Measurements from ENCODE around the gene PGBD4.
A peak's percentile ranks its signal among the peaks of the same experiment; 100 is the strongest.

Gene PGBD4

DNA sequence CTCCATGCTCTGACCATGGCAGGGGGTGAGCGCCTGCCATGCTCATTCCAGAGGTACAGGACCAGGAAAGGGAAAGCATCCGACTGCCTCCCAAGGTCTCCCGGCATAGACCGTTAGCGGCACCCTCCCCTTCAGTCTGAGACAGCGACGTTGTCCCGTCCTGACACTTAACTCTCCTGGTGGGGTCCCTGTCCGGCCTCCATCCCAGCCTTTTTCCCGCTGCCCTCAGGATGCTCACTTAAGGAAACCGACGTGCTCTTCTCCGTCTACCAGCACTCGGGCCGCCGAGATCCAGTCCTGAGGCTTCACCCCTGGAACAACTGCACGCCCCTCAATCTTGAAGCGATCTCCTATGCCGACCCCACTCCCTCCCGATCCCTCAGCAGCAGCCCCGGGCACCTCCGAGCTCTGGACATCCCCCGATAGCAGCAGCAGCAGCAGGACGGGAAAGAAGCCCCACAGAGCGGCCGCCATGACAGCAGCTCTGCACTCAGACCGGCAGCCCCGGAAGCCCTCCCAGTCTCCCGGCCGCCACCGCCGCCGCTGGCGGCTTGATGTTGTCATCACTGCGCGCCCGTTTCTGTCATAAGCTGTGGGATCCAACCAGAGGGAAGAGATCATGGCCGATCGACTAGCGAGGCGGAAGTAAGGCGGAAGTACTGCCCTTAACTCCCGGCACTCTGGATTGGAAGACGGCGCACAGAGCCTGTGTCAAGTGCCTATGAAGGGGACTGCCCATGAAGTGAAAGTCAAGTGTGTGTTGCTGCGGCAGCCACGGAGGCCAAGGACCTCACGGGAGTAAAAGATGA is at the start of gene PGBD4, which contains the start of gene EMC7:
TSS of gene PGBD4 (plus strand) at position 718 of the 809 bp plus-strand sequence. CDS start 449 bp downstream, outside the sequence.
TSS of gene EMC7 (minus strand) at position 497 of the 809 bp plus-strand sequence. CDS start at position 474, 23 bp downstream.
- peak; percentile 97 for DNase-seq

DNA sequence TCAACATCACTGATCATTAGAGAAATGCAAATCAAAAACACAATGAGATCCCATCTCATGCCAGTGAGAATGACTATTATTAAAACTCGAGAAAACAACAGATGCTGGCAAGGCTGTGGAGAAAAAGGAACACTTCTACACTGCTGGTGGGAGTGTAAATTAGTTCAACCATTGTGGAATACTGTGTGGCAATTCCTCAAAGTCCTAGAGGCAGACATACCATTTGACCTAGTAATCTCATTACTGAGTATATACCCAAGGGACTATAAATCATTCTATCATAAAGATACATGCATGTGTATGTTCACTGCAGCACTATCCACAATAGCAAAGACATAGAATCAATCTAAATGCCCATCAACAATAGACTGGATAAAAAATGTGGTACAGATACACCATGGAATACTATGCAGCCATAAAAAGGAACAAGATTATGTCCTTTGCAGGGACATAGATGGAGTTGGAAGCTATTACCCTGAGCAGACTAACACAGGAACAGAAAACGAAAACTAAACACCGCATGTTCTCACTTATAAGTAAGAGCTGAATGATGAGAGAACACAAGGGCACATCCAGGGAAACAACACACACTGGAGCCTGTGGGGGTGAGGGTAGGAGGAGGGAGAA is 47.7 kb upstream of the PGBD4 start:
- no peak for DNase-seq

DNA sequence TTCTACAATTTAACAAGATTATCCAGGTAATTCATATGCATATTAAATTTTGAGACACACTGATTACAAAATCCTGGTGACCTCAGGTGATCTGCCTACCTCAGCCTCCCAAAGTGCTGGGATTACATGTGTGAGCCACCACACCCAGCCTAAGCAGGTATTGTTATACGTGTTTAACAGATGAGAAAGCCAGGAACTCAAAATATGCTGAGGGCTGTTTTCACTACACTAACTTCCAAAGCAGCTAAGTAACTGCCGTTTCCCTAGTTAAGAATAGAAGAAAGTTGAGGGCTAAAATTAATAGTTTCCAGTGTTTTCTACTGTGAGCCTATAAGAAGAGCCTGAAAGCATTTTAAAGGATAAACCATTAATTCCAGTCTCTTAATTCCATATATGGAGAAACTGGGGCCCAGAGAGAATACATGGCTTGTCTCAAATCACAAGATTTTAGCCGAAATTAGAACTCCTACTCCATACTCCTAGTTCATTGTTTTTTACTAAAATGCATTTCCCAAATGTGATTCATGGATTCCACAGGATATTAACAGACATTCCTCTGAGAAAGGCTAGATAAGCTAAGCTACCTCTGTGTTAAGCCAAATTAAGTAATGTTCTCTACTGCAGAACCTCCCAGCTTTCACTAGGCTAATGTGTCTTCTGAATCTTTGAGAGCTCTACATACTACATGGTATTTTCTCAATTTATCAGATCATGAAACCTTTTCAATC is 45.9 kb upstream of the PGBD4 start:
- DNase-seq = no peak

DNA sequence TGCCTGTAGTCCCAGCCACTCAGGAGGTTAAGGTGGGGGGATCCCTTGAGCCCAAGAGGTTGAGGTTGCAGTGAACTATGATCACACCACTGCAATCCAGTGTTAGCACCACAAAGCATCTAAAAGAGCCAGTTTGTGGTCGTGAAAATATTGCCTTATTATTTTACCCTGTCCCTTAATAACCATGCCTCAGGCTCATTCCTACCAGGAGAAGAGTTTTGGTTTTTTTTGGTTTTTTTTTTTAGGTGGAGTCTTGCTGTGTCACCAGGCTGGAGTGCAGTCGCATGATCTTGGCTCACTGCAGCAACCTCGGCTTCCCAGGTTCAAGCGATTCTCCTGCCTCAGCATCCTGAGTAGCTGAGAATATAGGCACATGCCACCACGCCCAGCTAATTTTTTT is 45.0 kb upstream of the PGBD4 start:
- no peak for DNase-seq

DNA sequence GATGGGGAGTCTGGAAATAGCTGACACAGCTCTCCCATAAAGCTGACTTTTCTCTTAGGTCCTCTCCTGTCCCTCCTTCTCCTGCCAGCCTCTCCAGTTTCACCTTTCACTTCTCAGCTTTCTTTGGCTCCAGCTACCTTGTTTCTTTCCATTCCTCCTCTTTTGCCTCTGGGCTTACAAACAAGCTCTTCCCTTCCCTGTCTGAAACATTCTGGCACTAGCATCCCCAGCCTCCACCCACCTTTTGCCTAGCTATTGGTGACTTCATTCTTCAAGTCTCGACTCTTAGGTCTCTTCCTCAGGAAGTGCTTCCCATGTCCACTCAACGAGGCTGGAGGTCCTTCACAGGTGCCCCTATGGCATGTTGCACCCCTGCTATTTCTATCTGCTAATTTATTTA is 42.4 kb upstream of the PGBD4 start:
- DNase-seq = no peak

DNA sequence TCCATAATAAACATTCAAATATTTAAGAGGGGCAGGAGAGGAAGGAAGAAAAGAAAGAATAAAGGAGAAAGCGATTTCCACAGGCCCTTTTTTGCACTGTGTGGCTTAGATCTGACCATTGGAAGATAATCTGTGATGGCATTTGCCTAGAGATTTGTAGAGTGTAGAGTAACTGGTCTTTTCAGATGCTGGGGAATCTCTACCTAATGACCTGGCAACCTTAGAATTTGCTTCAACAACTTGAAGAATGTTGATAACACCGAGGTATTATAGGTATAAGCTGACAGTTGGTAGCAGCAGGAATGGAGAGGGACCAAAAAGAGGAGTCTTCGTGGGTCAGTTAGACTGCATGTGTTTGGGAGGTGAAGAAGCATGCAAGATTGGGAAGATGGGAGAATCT is 41.9 kb upstream of the PGBD4 start:
- no peak for DNase-seq

DNA sequence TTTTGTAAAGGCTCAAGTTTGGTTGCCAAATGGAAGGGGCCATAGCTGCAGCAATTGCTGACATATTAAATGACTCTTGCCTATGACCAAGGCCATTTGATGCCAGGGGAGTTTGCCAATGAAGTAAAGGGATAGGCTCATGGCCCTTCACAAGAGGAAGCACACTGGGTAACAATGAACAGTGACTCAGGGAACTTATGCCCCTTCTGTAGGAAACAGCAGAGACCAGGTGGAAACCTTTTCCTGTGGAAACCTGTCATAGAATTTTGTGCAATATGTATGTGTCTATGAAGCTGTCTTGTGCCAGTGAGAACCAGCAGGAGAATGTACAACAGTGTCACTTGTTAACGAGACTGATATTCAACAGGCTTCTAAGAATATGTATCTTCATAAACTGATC is 37.4 kb upstream of the PGBD4 start:
- DNase-seq = no peak

DNA sequence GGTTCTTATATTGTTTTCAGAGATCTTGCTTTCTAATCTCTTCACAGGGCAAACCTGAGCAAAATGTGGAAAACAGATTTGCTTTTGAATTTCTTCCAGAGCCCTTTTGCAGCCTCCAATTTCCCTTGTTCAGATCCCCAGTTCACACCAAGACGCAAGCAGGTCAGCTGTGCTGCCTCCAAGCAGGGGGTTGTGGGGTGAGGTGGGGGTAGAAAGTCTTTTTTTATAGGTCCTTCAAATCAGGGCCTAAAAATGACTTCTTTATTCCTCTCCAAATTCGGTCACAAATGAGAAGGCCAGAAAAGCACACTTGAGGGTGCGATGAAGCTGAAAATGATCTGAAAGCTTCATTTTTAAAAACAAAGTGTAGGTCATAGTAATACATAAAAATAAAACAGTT is 36.6 kb upstream of the PGBD4 start:
- no peak for DNase-seq

DNA sequence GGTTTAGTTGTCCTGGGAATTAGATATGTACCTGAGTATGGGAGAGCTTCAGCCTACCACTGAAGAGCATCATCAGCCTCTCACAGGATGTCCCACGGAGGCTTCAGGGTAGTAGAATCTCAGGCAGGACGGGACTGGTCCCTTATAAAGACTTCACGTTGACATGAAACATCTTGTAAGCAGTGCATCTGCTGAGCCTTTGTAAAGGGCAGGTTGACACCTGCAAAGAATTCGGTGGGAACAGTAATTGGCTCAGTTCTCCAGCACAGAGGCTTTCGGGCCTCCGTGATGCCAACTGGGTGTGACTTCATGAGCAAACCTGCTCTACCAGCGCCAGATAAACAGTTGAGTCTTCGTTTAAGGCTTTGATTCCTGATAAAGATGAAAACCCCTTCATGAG is 35.9 kb upstream of the PGBD4 start:
- no peak for DNase-seq

DNA sequence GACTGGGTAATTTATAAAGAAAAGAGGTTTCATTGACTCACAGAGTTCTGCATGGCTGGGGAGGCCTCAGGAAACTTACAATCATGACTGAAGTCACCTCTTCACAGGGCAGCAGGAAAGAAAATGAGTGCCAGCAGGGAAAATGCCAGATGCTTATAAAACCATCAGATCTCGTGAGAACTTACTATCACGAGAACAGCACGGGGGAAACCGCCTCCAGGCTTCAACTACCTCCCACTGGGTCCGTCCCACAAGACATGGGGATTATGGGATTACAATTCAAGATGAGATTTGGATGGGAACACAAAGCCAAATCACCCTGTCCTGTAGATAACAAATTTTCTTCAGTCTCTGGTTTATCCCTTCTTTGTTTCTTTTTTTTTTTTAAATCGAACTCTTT is 31.9 kb upstream of the PGBD4 start:
- no peak for DNase-seq

DNA sequence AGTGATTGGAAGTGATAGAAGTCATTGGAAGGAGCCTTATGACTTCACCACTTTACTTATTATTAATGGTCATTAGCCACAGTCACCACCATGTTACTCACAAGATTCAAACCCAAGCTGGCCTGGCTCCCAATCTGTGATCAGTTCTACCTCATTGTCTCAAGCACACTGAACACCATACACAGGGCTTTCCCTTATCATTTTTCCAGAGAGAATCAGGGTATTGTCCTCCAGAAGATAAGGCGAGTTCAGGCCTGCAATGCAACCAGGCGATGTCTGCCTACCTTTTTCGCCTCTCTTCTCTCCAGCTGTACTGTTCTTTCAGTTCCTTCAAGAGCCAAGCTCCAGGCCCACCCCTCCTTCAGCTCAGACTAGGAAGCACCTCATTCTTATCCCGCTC is 25.1 kb upstream of the PGBD4 start:
- DNase-seq = no peak

DNA sequence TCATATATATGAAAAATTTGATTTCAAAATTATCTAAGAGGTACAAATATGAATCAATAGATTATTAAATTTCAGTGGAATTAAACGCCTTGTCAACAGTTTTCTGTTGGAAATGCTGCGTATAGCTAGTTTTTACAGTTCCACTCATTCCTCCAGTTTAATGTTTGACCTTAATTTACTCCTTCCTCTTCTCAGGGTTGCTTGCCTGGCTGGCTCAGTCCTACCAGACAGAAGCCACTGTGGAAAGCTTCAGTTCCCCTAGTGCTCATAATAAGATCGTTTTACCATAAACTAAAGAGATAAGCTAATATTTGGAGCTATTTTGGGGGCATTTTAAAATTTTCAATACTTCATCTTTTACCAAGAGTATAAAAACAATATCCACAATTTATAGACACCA is 23.0 kb upstream of the PGBD4 start:
- DNase-seq = no peak

DNA sequence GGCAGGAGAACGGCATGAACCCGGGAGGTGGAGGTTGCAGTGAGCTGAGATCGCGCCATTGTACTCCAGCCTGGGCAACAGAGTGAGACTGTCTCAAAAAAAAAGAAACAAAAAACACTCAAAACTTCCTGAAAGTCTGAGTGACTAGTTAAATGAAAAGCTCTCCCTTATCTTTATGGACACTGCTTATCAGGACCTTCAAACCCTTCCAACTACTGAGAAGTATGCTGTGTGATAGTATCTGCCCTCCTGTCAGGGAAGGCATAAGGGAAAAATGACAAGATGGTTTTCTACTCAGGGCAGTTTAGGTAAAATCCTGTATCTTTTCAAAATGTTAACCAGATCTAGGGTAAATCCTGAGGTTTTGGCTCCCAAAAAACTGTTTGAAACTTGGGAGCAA is 22.0 kb upstream of the PGBD4 start:
- DNase-seq = no peak

DNA sequence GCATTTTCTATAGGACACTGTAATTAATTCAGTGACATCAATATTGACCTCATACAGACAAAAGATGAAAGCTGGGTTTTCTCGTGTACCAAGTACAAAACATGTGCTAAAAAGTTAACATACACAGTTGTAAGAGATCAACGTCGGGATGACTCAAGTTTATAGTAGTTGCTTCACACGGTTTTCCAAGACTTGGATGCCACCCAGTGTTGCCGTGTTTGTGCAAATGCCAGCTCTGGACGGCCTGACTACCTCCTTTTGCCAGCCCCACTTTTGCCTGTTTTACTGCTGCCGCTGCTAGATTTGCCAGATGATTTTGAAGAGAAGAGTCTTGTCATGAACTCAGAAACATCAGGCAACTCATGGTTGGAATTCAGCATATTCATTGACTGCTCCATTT is 17.8 kb upstream of the PGBD4 start:
- no peak for DNase-seq

DNA sequence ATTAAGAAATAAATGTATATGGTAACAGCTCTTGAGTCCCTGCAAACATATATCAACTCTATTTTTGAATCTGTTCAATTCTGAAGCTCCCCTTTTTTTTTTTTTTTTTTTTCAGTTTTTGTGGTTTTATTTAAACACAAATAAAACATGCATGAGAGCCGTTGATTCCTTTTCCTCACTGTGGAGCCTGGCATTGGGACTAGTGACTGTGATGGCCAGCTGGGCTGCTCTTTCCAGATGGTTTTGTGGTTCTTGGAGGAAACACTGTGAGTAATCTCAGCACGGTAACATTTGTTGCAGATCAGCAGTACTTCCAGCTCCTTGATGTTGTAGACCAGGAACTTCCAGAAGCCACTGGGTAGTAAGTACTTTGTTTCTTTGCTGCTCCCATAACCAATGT is 16.1 kb upstream of the PGBD4 start:
- DNase-seq = no peak

DNA sequence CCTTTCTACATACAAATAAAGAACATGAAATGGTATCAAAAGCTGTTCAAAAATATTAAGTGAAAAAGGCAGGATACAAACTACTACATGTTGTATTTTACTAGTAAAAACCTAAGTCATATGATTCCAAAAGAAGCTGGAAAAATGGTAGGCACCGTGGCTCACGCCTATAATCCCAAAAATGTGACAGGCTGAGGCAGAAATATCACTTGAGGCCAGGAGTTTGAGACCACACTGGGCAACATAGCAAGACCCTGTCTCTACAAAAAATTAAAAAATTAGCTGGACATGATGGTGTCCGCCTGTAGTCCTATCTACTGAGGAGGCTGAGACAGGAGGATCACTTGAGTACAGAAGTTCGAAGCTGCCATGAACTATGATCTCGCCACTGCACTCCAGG is 2.0 kb upstream of the PGBD4 start:
- no peak for DNase-seq

DNA sequence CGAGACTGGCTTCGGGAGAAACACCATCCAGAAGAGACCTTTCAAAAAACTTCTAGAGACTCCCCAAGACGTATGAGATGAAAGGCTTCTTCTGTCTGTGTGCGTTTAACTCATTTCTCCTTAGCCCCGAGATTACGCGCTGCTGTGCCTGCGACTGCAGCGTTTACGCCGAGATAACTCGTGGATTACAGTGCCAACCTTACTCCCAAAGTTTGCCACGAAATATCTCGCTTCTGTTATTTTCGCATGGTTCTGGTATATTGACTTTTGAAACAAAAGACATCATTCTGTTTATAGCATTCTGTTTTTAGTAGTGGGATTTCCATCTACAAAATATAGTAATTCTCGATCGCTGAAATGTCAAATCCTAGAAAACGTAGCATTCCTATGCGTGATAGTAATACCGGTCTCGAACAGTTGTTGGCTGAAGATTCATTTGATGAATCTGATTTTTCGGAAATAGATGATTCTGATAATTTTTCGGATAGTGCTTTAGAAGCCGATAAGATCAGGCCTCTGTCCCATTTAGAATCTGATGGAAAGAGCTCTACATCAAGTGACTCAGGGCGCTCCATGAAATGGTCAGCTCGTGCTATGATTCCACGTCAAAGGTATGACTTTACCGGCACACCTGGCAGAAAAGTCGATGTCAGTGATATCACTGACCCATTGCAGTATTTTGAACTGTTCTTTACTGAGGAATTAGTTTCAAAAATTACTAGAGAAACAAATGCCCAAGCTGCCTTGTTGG is 467 bp downstream of the PGBD4 start:
- peak; percentile 64 for DNase-seq

DNA sequence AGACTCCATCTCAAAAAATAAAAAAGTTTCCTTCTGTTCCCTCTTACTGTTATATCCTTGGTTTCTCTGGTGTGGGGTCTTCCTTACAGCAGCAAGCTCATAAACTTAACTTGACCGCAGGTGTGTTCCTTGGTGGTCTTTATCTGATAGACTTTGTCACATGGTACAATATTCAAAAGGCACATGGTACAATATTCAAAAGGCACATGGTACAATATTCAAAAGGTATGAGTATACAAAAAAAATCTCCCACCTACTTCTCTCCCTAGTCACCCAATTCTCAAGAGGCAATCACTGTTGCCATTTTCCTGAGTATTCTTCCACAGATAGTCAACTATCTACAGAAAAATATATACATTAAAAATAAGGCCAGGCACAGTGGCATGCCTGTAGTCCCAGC is 4.5 kb downstream of the PGBD4 start:
- DNase-seq = no peak

DNA sequence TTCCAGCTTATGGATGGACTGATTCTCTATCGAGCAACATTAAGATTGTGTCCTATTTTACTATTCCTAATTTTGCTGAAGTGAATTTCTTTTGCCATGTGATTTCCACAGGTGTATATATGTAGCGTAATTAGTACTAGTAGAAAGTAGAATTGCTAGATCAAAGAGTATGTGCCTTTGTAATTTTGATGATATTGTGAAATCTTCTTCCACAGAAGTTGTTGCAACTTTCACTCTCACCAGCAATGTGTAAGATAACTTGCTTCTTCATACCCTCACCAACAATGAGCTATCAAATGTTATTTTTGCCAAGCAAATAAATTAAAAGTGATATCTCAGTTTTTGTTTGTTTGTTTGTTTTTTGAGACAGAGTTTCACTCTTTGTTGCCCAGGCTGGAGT is 5.4 kb downstream of the PGBD4 start:
- DNase-seq = no peak

DNA sequence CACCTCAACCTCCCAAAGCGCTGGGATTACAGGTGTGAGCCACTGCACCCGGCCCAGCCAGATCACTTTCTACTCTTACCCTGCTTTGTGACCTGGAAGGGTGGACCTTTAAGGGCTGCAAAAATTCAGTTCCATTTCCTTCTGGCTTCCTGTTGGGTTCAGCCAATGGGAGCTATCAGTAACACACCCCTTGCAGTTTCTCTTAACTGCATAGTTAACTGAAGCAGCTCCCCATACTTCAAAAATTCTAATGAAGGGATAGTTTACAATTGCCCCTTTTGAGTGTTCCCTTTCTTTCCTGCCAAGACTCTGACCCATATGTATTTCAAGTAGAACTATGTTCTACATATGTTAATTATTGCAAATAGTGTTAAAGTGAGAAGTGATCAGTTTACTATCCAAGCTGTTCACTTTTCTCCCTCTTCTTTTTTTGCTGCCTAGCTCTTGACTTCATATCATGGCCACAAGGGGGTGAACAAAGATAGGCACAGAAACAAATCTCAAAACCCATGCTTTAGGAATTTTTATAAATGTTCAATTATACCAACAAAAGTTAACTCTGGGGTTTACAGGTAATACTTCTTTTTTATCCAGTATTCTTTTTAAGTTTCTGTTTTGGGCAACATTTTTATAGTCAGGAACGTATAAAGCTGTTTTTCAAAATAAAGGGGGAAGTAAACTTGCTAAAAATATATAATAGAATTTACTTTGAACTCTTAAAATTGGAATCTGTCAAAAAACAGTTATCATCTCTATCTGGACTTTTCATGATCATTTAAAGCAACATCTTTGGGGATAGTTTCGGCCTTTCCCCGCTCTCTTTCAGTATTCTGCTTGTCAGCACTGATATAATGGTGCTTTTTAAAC is 8.1 kb downstream of the PGBD4 start:
- DNase-seq = no peak

DNA sequence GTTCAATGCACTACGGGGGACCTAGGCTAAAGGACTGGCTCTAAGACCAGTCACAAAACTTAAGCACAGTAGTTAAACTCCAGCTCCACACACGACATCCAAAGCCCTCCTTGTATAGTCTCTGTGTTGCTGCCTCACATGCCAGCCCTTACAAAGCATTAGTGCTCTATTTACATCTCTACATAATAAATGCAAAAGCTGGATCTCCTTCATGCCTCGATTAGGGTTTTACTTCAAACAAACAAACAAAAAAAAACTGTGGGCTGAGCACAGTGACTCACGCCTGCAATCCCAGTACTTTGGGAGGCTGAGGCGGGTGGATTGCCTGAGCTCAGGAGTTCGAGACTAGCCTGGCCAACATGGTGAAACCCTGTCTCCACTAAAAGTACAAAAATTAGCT is 9.6 kb downstream of the PGBD4 start:
- DNase-seq = no peak

DNA sequence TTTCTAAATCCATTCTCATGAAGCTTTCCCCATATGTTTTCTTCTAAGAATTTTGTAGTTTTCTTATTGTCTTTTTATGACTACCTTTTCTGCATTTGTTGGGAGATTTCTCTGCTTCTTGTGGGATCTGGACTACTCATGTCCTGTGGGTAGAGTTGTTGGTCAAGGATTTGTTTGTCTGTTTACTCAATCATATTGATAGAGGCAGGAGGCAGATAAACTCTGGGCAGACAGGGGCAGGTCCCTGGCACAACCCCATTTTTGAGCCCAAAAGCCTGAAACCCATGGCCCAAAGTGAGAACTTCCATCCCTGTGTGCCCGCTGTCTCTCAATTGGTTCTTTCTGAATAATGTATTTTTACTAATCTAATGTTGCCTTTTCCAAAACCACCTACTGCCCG is 12.3 kb downstream of the PGBD4 start:
- no peak for DNase-seq
